Measurements from ENCODE around the gene GATAD2B. TPM values are rescaled to one million over a fixed set of nuclear protein-coding genes. Genes with fewer than 3 reads are reported as not detected.

The GATAD2B gene
- total and polyA plus RNA-seq, 2 of the 4 experiments (the other 2 are of a cell fraction): 3.8 to 6.2 TPM

- H4K8ac ChIP-seq (ENCODE audit: low read depth in 2 of 2, low read length in 2 of 2): peak within 1 kb of the TSS; percentile 44 to 85; a peak in 3 of 4 replicates
- peaks cover 4% of the 10 kb centered on the region; the same call in 1 of the 2 replicates for H3K4me1 ChIP-seq (ENCODE audit: control insufficient read depth, insufficient read depth, low read length)
- peak within 1 kb of the TSS; percentile 69 for H3K27ac ChIP-seq (ENCODE audit: insufficient read depth, low read length)
- no peaks in the 10 kb centered on the region for H4K20me1 ChIP-seq (ENCODE audit: insufficient read depth, low read length)
- H4K91ac ChIP-seq (ENCODE audit: insufficient read depth, low read depth, low read length): peak within 1 kb of the TSS; percentile 46; the same call in 1 of the 2 replicates
- H2AFZ ChIP-seq (replicated peaks; ENCODE audit: low read length, poor library complexity): peak within 1 kb of the TSS; percentile 85
- POLR2A ChIA-PET (ENCODE audit: unreplicated experiment): interaction anchor here (0.7 kb wide), 1 partner anchor 9 kb away, joined by 3 read pairs; no protein-coding TSS in a partner anchor
- peak within 1 kb of the TSS; percentile 80 for H3K18ac ChIP-seq (ENCODE audit: low read depth, low read length)
- H3K56ac ChIP-seq (ENCODE audit: extremely low read depth, insufficient read depth, low read length): 0 out of 2 replicates have a peak within 1 kb of the TSS, but pooled peaks have one; percentile 35
- dilution Hi-C loops (cut with HindIII; ENCODE audit: low sequenced_read_pairs, unreplicated experiment) (no loop called here), intact Hi-C loops (cut with micrococcal nuclease) (no loop called here), in situ Hi-C loops (cut with MboI; ENCODE audit: low sequenced_read_pairs) (no loop called here)
- peaks cover 0 to 8% of the 10 kb centered on the region in 2 experiments; a peak in 2 of 4 replicates for H3K79me1 ChIP-seq (ENCODE audit: low read depth in 1 of 2, low read length in 2 of 2)
- H3K9ac ChIP-seq (ENCODE audit: low read depth, low read length): peak within 1 kb of the TSS; percentile 84
- no peak within 1 kb of the TSS for H2BK15ac ChIP-seq (ENCODE audit: low read depth, low read length)
- H2BK5ac ChIP-seq (ENCODE audit: low read depth, low read length, poor library complexity, severe bottlenecking): peak within 1 kb of the TSS; percentile 68
- H3K4me2 ChIP-seq (ENCODE audit: low read depth, low read length): peak within 1 kb of the TSS; percentile 98
- peak within 1 kb of the TSS; percentile 49 for H3K4ac ChIP-seq (ENCODE audit: low read depth, low read length)
- BruUV-seq (replicated peaks): no TSS peak
- H2AK5ac ChIP-seq (ENCODE audit: low read depth, low read length): peak within 1 kb of the TSS; percentile 6; the same call in 1 of the 2 replicates
- TF ChIP-seq FOS (IDR thresholded peaks at IDR 0.05; ENCODE audit: low read depth, low read length) (no peak), MAZ (IDR thresholded peaks at IDR 0.05; ENCODE audit: borderline replicate concordance, low read depth, low read length) (0 out of 2 replicates have a peak, but pooled peaks have one; percentile 45)
- WGBS, 2 experiments (ENCODE audit: extremely low coverage in 2 of 2, insufficient read length in 1 of 2): 11% methylated on average over 17 of the region's 35 CpGs; no CpG with 5 or more reads in 1 of the 2 experiments
- H3K4me3 ChIP-seq (ENCODE audit: insufficient read depth, low read depth, low read length): peak within 1 kb of the TSS; percentile 84
- H2BK120ac ChIP-seq (ENCODE audit: low read depth, low read length): peak within 1 kb of the TSS; percentile 43
- peak within 1 kb of the TSS; percentile 87 for H2AK9ac ChIP-seq (replicated peaks; ENCODE audit: low read depth, low read length, poor library complexity)
- H3K14ac ChIP-seq (replicated peaks; ENCODE audit: low read depth, low read length): peak within 1 kb of the TSS; percentile 52
- H3K27me3 ChIP-seq (ENCODE audit: control insufficient read depth, insufficient read depth, low read length): no peaks in the 10 kb centered on the region
- peak; percentile 83 for ATAC-seq (ENCODE audit: low read depth)
- CTCF ChIA-PET: interaction anchor here (1.1 kb wide), 1 partner anchor 212 kb away, joined by 3 read pairs; no protein-coding TSS in a partner anchor
- H3K9me1 ChIP-seq (ENCODE audit: insufficient read depth, low read length): no peaks in the 10 kb centered on the region; the same call in 1 of the 2 replicates
- H2BK20ac ChIP-seq (ENCODE audit: low read depth, low read length): peak within 1 kb of the TSS; percentile 40; the same call in 1 of the 2 replicates
- H3K36me3 ChIP-seq (ENCODE audit: control insufficient read depth, insufficient read depth, low read length): peaks cover 38% of the 10 kb centered on the region
- H4K5ac ChIP-seq (ENCODE audit: low read depth, low read length): peak within 1 kb of the TSS; percentile 61; the same call in 1 of the 2 replicates
- peak within 1 kb of the TSS; percentile 90 for H3K23ac ChIP-seq (ENCODE audit: low read depth, low read length)
- DNase-seq: no peak
- no peaks in the 10 kb centered on the region for H3K9me3 ChIP-seq (ENCODE audit: control insufficient read depth, insufficient read depth, low read length)
Observed at GRCh38 chr1:153774780-153775457, 147.9 kb downstream of the GATAD2B start, which contains the start of gene SLC27A3. TSS of gene SLC27A3 (plus strand) at chr1:153775407. CDS start at chr1:153775498, 91 bp downstream.
